Measurements from ENCODE around the gene ARHGAP18. TPM values are rescaled to one million over a fixed set of nuclear protein-coding genes. Genes with fewer than 3 reads are reported as not detected.

Gene ARHGAP18
- total and polyA plus RNA-seq, 2 experiments from 2014 or later, result 12.5 to 23.8 TPM

DNA sequence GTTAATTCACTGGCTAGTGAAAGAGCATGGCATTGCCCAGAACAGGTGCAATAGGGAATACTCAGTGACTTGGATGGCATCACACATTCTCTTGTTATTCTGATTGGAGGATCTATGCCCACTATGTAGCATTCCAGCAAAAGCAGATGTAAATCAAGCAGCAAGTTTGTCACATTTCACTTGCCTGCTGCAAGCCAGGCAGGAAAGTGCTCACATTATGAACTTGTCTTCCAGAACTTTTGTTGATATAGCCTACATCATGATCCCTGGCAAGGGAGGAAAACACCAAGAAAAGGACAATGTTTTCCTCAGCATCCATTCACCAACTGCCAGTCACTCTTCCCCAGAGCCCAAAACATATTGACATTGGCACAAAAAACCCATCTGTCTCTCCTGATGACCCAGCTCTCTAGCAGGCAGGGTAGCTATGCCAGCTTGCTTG is 77.8 kb downstream of the ARHGAP18 start:
- Histone ChIP-seq H3K9me3 (ENCODE audit: low read depth) (no peaks in the 10 kb centered on the region), H3K4me2 (ENCODE audit: unreplicated experiment) (no peak overlapping the region), H3K27ac (no peak overlapping the region), H3K79me2 (ENCODE audit: insufficient read depth) (no peaks in the 10 kb centered on the region), H3K27me3 (replicated peaks; ENCODE audit: insufficient read depth) (no peaks in the 10 kb centered on the region), H2AFZ (no peak overlapping the region), H3K9me2 (ENCODE audit: insufficient read depth) (no peaks in the 10 kb centered on the region), H3K4me1 (ENCODE audit: insufficient read depth) (peaks cover 19% of the 10 kb centered on the region), H3F3A (ENCODE audit: insufficient read depth) (peaks cover 19% of the 10 kb centered on the region), H3K36me3 (ENCODE audit: low read depth) (0 out of 2 replicates have a peak, but pooled peaks cover 2% of the 10 kb centered on the region), H4K20me1 (ENCODE audit: insufficient read depth) (no peaks in the 10 kb centered on the region), H3K9ac (no peak overlapping the region), H3K4me3 (no peak overlapping the region)
- no peak for TF ChIP-seq EZH2phosphoT487 (IDR thresholded peaks at IDR 0.05; ENCODE audit: insufficient read depth, low read depth)
- no peak for TF ChIP-seq EZH2 (IDR thresholded peaks at IDR 0.05; ENCODE audit: insufficient read depth, poor library complexity, severe bottlenecking)
- DNase-seq, result no peak
- in situ Hi-C loops (cut with MboI), result no loop called here

DNA sequence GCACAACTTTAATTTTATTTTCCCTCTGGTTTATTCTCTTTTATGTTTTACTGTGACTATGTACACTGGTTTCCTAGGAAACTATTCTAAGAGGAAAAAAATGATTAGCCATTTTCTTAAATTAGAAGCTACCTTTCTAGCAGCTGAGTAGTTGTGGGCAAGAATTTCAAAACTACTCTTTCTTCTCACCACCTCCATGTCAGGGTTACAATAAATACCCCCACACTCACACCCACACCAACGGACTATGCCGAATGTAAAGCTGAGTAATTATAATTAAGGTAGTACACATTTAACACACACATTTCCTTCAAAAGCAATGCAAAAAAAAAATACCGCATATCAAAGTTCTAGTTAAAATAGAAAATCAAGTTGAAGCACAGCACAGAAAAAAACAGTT is 78.9 kb downstream of the ARHGAP18 start:
- H3K36me3 ChIP-seq (ENCODE audit: low read depth), result 0 out of 2 replicates have a peak, but pooled peaks cover 2% of the 10 kb centered on the region
- H3K4me2 ChIP-seq (ENCODE audit: unreplicated experiment), result no peak overlapping the region
- 85 to 86% methylated on average over 3 of the region's 3 CpGs for WGBS, 2 experiments (ENCODE audit: low coverage in 1 of 2, low lambda C conversion rate in 2 of 2, missing lambda C conversion rate in 2 of 2)
- H3K27me3 ChIP-seq (replicated peaks; ENCODE audit: insufficient read depth), result no peaks in the 10 kb centered on the region
- no peaks in the 10 kb centered on the region for H3K79me2 ChIP-seq (ENCODE audit: insufficient read depth)
- H3F3A ChIP-seq (ENCODE audit: insufficient read depth), result peaks cover 27% of the 10 kb centered on the region
- in situ Hi-C loops (cut with MboI), result no loop called here
- no peak for TF ChIP-seq EZH2 (IDR thresholded peaks at IDR 0.05; ENCODE audit: insufficient read depth, poor library complexity, severe bottlenecking)
- no peak for TF ChIP-seq EZH2phosphoT487 (IDR thresholded peaks at IDR 0.05; ENCODE audit: insufficient read depth, low read depth)
- no peak overlapping the region for H3K9ac ChIP-seq
- no peaks in the 10 kb centered on the region for H3K9me2 ChIP-seq (ENCODE audit: insufficient read depth)
- no peak overlapping the region for H3K27ac ChIP-seq
- H3K9me3 ChIP-seq (ENCODE audit: low read depth), result no peaks in the 10 kb centered on the region
- H2AFZ ChIP-seq, result no peak overlapping the region
- no peak for DNase-seq
- H3K4me3 ChIP-seq, result no peak overlapping the region
- peaks cover 17% of the 10 kb centered on the region for H3K4me1 ChIP-seq (ENCODE audit: insufficient read depth)
- H4K20me1 ChIP-seq (ENCODE audit: insufficient read depth), result no peaks in the 10 kb centered on the region

DNA sequence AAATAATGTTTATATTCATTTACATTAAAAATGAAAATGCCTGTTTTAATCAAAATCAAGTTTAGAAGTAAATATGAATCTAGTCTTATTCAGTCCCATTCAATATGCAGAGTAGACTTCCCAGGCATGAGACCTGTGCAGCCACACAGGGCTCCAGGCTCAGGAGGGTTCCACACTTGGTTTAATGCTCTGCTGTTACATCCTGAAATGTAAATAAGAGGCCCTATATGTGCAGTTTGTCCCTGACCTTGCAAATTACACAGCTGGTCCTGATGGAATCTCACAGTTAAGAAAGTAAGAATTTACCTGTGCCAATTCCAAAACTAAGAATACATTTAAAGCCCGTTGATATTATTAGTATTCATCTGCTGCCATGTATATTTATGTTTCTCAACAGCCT is 79.4 kb downstream of the ARHGAP18 start:
- H3F3A ChIP-seq (ENCODE audit: insufficient read depth), result peaks cover 28% of the 10 kb centered on the region
- no peaks in the 10 kb centered on the region for H3K9me2 ChIP-seq (ENCODE audit: insufficient read depth)
- no peak overlapping the region for H3K9ac ChIP-seq
- peaks cover 12% of the 10 kb centered on the region for H3K4me1 ChIP-seq (ENCODE audit: insufficient read depth)
- in situ Hi-C loops (cut with MboI), result no loop called here
- H3K4me2 ChIP-seq (ENCODE audit: unreplicated experiment), result no peak overlapping the region
- H3K27ac ChIP-seq, result no peak overlapping the region
- DNase-seq, result no peak
- WGBS, 2 experiments (ENCODE audit: low coverage in 1 of 2, low lambda C conversion rate in 2 of 2, missing lambda C conversion rate in 2 of 2), result 97 to 98% methylated on average over 1 of the region's 1 CpG
- H3K79me2 ChIP-seq (ENCODE audit: insufficient read depth), result no peaks in the 10 kb centered on the region
- H3K9me3 ChIP-seq (ENCODE audit: low read depth), result no peaks in the 10 kb centered on the region
- H3K36me3 ChIP-seq (ENCODE audit: low read depth), result 0 out of 2 replicates have a peak, but pooled peaks cover 2% of the 10 kb centered on the region
- no peak overlapping the region for H2AFZ ChIP-seq
- H3K27me3 ChIP-seq (replicated peaks; ENCODE audit: insufficient read depth), result no peaks in the 10 kb centered on the region
- no peak overlapping the region for H3K4me3 ChIP-seq
- TF ChIP-seq EZH2phosphoT487 (IDR thresholded peaks at IDR 0.05; ENCODE audit: insufficient read depth, low read depth) (no peak), EZH2 (IDR thresholded peaks at IDR 0.05; ENCODE audit: insufficient read depth, poor library complexity, severe bottlenecking) (no peak)
- no peaks in the 10 kb centered on the region for H4K20me1 ChIP-seq (ENCODE audit: insufficient read depth)

DNA sequence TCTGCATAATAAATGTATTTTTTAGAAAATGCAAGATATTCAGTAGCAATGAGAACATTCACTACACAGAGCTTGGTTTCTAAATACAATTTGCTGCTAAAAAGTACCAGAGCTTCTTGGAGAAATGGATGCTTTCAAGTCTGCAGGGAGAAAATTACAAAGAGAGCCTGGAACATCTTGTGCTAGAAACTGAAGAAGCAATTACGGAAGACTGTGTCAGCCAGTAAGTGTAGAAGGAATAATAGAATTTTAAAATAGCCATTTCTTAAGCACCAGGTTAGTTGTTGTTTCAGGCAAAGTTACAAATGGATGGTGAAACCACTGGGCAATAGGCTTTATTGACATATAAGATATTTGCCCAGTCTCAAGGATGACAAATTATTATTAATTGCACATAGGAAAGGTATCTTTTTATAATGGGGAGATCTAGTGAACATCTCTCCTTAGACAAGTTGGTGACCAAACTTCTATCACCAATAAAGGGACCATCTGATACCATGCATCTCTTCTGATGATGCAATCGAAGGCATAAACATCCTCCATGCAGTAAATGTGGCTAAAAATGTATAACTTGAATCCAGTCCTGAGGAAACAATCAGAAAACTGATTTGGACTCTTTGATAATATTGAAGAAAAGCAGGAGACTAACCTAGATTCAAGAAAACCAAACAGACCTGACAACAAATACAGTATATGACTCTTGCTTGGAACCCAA is 81.7 kb downstream of the ARHGAP18 start:
- 85 to 88% methylated on average over 2 of the region's 2 CpGs for WGBS, 2 experiments (ENCODE audit: low coverage in 1 of 2, low lambda C conversion rate in 2 of 2, missing lambda C conversion rate in 2 of 2)
- peaks cover 14% of the 10 kb centered on the region for H3F3A ChIP-seq (ENCODE audit: insufficient read depth)

More for the DNA sequence above, 81.7 kb downstream of the ARHGAP18 start:
- no peak overlapping the region for H3K4me2 ChIP-seq (ENCODE audit: unreplicated experiment)
- H3K36me3 ChIP-seq (ENCODE audit: low read depth), result 0 out of 2 replicates have a peak, but pooled peaks cover 2% of the 10 kb centered on the region
- no peaks in the 10 kb centered on the region for H3K27me3 ChIP-seq (replicated peaks; ENCODE audit: insufficient read depth)
- DNase-seq, result no peak
- TF ChIP-seq EZH2phosphoT487 (IDR thresholded peaks at IDR 0.05; ENCODE audit: insufficient read depth, low read depth), result no peak
- no peak for TF ChIP-seq EZH2 (IDR thresholded peaks at IDR 0.05; ENCODE audit: insufficient read depth, poor library complexity, severe bottlenecking)
- no peaks in the 10 kb centered on the region for H3K4me1 ChIP-seq (ENCODE audit: insufficient read depth)
- H3K79me2 ChIP-seq (ENCODE audit: insufficient read depth), result no peaks in the 10 kb centered on the region
- no peaks in the 10 kb centered on the region for H3K9me3 ChIP-seq (ENCODE audit: low read depth)
- no peak overlapping the region for H3K9ac ChIP-seq
- in situ Hi-C loops (cut with MboI), result no loop called here
- no peak overlapping the region for H2AFZ ChIP-seq
- no peaks in the 10 kb centered on the region for H3K9me2 ChIP-seq (ENCODE audit: insufficient read depth)
- H3K27ac ChIP-seq, result no peak overlapping the region
- H4K20me1 ChIP-seq (ENCODE audit: insufficient read depth), result no peaks in the 10 kb centered on the region
- no peak overlapping the region for H3K4me3 ChIP-seq
